ENCODE measurements around the gene LRCH3. TPM values are rescaled to one million over a fixed set of nuclear protein-coding genes. Genes with fewer than 3 reads are reported as not detected.

The LRCH3 gene
- polyA plus RNA-seq (2013, experiment 1 of 2; ENCODE audit: insufficient read length), result 23.0 TPM
- 28.1 TPM for polyA plus RNA-seq (2013, experiment 2 of 2; ENCODE audit: insufficient read length)

DNA sequence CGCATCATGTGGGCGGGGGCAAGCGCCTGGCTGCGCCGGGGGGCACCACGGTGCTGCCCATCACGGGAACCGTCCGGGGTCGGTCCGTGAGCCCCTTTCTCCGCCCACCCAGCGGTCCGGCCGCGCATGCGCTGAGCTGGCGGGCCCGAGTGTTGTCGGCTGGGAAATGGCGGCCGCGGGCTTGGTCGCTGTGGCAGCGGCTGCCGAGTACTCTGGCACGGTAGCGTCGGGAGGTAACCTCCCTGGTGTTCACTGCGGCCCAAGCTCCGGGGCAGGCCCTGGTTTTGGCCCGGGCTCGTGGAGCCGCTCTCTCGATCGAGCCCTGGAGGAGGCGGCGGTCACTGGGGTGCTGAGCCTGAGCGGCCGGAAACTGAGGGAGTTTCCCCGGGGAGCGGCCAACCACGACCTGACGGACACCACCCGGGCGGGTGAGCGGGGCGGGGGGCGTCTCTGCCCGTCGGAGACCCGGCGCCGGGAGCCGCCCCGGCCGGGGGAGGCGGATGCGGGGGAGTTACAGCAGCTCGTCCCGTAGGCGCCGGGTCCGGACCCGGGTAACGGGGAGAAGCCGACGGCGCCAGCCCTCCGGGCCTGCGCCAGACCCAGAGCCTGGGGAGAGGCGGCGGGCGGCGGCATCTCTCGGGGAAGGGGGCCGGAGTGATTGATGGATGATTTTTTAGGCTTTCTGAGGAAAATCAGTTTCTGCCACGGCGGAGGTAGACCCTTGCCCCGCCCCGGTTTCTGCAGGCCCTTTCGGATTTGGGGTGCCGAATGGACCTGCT is at the start of gene LRCH3:
Gene LRCH3 (plus strand): TSS at position 142 of the 779 bp plus-strand sequence. CDS start 25 bp downstream, at position 167.
- peak; percentile 80 for DNase-seq

DNA sequence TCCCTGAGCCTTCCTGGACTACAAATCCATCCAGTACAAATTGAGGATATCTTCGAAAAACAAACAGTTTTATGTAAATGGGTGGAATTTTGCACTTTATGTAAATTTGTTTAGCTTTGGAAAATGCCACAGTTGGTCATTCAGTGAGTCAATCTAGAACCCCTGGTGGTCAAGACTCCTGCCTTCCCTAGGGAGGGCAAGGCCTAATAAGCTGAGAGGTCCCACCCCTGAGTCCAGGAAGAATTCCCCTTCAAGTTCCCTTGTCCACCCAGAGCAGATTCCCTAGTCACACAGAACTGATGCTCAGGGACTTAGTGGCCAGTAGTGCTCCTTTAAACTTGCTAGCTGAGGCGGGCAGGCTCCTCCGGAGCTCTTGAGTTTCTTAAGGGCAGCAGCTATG is 48.3 kb upstream of the LRCH3 start:
- no peak for DNase-seq

DNA sequence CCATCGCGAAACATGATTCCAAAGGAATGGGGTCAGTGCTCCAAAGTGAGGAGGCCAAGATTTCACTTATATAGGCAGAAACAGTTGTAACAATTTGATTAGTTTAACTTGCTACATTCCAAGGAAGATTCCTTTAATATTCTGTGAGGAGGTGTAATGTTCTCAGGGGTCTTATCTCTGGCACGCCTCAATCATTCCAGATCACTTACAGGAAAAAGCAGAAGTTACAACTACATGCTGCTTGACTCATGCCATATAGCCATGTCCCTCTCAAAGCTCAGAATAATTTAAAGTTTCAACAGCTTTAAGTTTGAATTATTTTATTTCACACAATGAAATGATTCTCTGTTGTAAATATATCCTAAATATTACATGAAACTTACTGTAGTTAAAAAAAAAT is 44.8 kb upstream of the LRCH3 start:
- DNase-seq, result no peak

DNA sequence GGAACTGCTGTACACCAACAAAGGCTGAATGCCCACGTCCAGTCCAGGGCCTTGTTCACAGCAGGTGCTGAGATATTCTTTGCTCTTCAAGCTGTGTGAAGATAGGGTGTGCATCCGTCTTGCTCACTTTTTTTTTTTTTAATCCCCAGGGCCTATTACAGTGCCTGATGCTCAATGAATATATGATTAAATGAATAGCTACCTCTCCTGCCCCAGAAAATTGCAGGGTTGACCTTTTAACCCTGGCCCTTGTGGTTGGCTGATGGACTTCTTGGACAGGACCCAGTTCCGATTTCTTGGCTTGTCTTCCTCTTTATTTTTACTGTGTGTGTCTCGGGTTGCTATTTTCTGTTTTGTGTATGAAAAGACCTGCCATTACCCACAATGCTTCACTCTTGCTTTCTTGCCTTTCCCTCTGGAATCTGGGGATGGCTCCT is 44.2 kb upstream of the LRCH3 start:
- DNase-seq, result no peak

DNA sequence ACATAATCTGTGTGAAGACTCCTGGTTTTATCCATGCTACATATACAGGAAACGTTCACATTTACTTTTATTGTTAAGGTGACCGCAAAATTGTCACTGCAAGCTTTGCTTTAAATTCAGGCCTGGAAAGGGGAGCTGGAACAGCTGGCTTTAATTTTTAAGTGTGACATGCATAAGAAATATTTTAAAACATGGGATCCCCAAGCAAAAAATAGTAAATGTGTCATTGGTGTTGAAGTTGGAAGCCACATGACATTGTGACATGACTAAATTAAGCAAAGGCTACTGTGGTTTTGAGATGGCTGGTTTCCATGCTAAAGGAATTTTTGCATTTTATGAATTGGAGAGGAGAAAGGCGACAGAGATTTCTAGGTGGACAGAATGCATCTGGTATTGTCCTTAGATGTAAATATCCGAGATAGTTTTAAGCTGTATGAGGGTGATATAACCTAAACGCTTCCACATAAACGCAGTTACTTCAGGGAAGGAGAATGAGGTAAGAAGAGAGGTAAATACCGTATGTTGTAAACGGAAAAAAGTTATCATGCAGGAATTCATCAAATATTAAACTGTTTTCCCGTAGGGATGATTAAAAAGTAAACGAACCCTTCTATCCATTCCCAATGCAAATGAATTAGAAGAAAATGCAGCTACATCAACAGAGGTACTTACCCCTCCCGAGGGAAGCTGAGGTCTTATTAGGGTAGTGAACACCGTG is 42.3 kb upstream of the LRCH3 start:
- peak; percentile 77 for DNase-seq

DNA sequence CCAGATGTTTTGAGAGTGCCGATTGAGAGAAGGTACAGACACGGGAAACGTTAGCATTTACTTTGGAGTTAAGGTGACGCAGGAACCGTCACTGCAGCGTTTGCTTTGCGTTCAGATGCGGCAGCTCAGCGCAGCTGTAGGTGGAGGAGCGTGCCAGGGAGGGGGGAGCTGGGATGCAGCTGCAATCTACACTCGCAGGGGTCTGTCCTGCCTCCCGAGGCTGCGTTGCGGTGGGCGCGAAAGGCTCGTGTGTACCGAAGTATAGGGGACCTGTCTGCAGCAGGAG is 41.8 kb upstream of the LRCH3 start:
- no peak for DNase-seq

DNA sequence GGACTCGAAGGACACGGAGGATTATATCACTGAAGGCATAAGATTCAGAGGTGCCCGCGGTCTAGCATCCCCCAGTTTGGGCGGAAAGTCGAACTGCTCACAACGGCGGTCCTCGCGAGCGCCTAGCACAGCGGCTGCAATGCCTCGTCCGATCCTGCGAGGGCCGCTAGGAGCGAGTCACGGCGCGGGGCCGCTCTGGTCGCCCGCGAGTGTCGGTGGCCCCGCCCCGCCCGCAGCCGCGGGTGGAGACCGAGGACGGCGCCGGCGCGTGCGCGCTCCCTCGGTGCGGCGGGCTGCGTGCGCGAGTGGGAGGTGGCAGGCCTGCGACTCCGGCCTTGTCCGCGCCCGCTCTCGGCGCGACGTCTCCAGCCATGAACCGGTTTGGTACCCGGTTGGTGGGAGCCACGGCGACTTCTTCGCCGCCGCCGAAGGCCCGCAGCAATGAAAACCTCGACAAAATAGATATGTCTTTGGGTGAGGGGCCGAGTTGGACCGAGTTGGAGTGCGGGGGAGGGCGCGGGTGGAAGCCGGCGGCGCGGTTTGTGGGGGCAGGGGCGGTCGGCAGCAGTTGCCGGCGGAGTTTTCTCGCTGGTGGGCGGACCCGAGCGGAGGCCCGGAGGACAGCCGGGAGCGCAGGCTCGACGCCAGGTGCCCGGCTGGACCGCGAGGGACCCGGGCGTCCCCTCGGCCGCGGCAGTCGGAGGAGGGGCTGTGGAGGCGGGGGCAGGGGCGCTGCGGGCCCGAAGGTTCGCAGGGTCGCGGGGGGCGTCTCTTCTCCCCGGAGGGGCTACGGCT is 41.3 kb upstream of the LRCH3 start, which contains the start of gene FYTTD1:
Gene FYTTD1 (plus strand): TSS at position 283 of the 795 bp plus-strand sequence. CDS start 89 bp downstream, at position 372.
- DNase-seq, result peak; percentile 88

DNA sequence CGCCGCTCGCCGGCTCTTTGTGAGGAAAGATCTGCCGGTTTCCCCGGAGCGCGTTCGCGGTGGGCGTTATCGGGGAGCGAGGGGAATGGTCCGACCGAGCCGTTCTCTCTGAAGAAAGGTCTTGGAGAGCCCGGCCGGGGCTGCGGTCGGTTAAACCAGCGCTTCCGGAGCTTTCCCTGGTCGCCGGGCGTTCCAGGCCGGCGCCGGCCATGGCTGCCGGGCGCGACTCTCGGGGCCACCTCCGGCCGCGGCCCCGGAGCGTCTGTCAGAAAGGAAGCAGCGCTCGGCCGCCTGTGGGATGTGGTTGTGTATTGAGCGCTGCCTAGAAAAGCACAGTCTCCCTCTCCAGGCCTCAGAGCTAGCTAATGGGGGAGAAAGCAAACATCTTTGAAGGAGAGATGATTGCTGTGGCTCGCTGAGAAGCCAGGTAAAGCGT is 40.6 kb upstream of the LRCH3 start:
- peak; percentile 60 for DNase-seq

DNA sequence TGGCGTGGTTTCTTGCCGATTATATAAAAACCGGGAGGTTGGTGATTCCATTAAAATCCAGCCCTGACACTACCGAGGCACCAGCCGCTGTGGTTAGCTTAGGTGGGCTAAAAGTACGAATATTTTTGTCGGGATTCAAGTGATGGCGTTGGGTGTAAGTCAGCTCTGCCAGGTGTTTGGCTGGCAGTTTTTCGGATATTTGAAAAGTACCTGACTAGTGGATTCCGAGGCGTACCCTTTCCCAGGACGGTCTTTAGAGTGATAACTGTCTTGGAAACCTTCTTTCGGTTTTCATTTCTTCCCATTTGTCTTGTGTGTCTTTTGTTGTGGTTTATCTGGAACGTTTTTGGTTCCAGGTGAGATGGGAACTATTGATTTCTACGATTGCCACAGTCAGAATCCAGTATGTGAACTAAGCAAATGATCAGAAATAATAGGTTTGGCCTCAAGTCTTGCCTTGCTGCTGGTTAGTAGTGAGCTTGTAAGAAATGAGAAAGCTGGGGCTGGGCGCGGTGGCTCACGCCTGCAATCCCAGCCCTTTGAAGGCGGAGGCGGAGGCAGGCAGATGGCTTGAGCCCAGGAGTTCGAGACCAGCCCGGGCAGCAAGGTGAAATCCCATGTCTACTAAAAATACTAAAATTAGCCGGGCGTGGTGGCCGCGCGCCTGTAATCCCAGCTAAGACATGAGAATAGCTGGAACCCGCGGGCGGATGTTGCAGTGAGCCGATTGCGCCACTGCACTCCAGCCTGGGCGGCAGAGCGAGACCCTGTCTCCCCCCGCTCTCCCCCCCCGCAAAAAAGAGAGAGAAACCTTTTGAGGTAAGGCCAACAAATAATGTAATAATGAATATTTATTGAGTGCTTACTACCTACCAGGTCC is 40.0 kb upstream of the LRCH3 start:
- peak; percentile 22 for DNase-seq

DNA sequence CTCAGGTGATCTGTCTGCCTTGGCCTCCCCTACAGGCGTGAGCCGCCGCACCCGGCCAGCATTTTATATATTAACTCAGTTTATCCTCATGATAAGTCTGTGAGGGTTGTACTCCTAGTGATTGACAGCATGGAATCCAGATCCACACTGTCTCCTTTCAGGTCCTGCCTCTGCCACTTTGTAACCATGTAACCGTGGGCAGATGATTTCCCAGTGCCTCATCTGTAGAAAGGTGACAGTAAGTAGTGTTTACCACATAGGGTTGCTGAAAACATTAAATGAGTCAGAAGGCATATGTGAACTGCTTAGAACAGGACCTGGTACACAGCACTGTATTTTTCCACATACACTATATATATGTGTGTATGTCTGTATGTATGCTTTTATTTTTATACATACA is 38.9 kb upstream of the LRCH3 start:
- DNase-seq, result no peak

DNA sequence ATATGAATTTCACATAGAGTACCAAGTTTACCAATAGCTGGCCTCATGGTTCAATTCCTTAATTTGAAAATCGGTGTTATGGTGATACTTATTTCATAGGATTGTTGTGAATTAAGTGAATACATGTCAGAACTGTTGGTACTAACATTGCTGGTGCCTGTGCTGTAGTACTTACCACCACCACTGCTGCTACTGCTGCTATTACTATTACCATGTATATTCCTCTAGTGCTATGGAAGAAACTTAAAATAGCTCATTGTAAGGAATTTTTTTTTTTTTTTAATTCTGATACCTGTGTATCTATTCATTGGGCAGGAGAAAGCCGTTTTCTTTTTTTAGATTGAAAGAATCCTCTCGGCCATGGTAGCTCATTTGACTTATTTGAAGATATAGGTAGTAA is 37.8 kb upstream of the LRCH3 start:
- no peak for DNase-seq

DNA sequence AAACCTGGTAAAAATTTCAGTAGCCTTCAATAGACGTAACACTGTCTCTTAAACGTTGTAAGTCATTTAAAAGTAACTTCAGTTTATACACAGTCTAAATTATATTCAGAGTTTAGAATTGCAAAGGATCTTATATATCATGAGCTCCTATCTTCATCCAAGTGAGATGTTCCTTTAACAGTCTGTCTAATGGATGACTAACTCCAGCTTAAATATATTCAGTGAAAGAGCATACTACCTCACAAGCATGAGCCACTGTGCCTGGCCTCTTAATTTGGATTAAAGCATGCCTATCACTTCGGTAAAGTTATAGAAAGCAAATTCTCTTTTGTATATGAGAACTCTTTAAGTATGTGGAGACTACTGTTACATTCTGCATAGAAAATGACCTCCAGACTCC is 34.4 kb upstream of the LRCH3 start:
- no peak for DNase-seq

DNA sequence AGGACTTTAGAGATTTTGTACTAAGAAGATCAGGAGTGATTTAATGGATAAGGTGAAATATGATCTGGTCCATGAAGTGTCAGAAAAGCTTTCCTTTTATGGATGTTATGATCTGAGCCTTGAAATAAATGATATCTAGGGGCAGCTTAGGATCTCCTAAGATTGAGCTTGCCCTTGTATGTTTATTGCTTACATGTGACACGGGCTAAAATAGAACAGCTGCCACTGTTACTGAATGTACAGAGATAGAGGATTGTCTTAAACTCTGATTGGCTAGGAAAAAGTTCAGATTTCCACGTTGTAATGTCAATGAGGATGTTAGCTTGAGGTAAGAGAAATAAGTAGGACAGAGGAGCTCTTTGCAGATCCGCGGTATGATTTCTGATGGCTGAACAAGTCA is 32.5 kb upstream of the LRCH3 start:
- DNase-seq, result no peak

DNA sequence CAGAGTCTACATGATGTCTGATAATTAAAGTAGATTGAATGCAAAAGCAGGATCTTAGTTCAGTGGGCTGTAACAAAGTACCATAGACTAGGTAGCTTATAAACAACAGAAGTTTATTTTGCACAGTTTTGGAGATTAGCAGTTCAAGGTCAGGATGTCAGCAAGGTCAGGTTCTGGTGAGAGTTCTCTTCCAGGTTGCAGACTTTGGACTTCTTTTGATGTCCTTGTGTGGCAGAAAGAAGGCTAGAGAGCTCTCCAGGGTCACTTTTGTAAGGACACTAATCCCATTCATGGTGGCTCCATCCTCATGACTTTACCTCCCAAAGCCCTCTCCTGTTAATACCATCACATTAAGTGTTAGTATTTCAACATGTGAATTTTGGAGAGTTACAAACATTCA is 29.3 kb upstream of the LRCH3 start:
- no peak for DNase-seq

DNA sequence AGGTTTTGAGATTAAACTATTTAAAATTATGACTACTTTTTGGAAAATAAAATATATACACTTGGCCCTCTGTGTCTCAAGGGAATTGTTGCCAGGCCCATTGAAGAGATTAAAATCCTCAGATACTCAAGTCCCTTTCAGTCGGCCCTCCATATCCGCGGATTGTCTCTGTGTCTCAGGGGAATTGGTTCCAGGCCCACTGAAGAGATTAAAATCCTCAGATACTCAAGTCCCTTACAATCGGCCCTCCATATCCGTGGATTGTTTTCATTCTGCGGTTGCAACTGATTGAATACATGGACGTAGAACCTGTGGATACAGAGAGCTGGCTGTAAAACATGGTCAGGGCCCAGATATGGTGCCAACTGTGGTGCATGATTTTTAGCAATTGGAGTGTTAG is 15.7 kb upstream of the LRCH3 start:
- no peak for DNase-seq

DNA sequence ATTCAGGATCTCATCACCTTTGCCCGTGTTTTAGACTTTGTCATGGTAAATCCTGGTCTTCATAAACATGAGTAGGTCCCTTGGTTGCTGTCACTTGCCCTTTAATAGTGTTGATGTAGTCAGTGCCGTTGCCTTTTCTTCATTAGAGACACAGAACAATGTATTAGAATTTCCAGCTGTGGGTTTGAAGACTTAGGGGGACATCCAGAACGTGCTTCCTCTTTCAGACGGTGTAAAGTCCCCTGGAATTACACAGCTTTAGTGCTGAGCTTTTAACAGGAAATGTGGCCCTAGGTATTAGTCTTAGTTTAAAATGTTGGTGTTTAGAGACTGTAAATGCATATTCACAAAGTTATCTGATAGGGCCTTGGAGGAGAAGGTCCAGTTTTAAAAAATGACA is 8.8 kb upstream of the LRCH3 start:
- no peak for DNase-seq

DNA sequence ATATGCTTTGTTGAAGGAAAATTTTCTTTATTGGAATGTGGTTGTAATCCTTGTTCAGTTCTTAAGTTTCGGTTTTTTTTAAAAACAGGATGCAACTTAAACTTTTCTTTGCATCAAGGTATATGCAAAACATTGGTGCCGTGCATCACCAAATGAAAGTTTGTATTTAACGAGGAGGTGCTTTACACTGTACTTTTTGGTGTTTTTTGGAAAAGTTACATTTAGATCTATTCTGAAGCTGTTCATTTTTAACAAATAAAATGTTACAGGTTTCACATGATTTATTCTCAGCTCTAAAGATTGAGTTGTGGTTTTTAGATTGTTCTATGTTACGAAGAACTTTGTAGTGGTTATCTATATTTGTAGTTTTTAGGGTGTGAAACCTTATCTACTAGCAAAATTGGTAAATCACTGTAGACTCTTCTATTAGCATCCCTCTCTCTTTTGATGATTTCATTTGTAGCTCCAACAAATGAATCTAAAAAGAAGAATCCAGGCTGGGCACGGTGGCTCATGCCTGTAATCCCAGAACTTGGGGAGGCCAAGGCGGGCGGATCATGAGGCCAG is 7.0 kb upstream of the LRCH3 start:
- DNase-seq, result no peak

DNA sequence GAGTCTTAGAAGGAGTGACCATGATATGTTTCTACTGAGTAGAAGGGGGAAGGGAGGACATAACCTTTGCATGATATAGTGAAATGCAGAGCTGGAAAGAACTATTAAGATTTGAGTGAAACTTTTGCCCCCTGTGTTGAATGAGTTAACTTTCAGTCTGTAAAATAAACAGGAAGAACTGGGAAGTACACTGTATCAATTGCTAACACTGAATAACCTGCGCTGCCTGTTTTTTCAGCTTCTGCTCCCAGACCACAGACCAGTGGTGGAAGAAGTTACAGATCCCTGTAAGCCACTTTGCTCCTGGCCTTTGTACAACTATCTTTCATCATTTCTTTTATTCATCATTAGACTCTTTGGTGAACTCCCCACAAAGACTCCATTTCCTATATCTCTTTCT is 3.6 kb upstream of the LRCH3 start:
- DNase-seq, result no peak

DNA sequence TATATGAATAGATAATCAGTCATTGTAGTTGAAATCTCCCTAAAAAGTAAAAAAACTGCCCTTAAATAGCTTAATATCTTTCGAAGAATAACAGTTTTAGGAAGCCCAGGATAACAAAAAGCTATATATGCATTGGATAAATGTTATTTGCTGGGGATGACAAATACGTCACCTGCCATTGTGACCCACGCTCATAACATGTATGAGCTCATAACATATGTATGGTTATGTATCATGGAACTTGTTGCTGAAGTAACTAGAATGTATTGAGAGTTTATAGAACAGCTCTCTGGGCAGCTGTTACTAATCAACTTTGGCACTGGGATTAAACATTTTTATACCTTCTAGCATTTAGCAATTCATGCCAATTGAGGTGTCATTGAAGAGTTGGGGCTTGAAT is 1.7 kb upstream of the LRCH3 start:
- no peak for DNase-seq

DNA sequence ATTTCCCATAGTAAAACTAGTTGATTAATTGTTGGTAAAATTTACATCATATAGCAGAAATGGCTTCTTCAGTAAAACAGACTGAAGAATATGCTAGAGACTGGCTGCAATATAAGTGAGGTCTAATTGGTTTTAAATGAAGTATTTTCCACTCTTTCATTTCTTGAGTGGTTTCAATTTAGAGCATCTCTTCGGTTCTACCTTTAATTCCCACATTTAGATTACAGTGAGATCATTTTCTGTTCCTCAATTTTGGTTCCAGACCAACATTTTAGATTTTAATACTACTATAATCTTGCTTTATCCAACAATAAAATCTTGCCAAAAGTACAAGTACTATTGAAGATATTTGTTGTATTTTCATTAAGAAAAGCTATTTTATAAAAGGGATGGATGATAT is 1.0 kb upstream of the LRCH3 start:
- DNase-seq, result no peak

DNA sequence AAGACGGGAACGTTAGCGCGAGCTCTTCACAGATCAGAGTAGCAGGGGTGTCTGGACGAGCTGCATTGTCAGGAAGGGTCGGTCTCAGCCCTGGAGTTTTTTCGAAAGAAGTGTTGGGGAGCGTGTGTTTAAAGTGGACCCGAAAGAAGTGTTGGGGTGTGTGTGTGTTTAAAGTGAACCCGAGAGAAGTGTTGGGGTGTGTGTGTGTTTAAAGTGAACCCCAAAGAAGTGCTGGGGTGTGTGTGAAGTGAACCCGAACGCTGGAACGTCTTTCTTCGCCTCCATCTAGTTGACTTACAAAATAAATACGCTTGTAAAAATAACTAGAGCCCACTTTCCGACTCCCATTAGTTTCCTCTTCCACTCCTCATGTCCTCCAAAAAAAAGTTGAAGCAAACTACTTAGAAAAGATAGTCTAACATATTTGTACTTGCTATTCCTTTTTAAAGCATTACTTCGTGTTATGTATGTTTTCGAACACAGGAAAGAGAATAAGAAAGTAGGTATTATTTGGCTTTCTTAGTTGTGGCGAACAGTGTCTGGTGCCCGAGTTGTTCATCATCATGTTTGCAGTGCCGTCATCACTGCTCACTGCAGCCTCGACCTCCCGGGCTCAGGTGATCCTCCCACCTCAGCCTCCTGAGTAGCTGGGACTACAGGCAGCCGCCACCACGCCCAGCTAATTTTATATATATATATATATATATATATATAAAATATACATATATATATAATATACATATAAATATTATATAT is 1.0 kb downstream of the LRCH3 start:
- no peak for DNase-seq

Measured in fibroblast of skin of abdomen (primary cell).